Activated T-cell treated with anti-CD3 and anti-CD28 coated beads for 4 hours (primary cell): ENCODE measurements around the gene ALDH3B1.
"Not testable (repeated sequence)": the region's sequence is repeated elsewhere in the genome, so short reads cannot be mapped to it uniquely, and the experiment has no call there.

ENCODE experiments used
- DNase-seq: peaks from one replicate; pipeline ENCODE4 v3.0.0-alpha.2; 2020

The ALDH3B1 gene, protein sequence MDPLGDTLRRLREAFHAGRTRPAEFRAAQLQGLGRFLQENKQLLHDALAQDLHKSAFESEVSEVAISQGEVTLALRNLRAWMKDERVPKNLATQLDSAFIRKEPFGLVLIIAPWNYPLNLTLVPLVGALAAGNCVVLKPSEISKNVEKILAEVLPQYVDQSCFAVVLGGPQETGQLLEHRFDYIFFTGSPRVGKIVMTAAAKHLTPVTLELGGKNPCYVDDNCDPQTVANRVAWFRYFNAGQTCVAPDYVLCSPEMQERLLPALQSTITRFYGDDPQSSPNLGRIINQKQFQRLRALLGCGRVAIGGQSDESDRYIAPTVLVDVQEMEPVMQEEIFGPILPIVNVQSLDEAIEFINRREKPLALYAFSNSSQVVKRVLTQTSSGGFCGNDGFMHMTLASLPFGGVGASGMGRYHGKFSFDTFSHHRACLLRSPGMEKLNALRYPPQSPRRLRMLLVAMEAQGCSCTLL

DNA sequence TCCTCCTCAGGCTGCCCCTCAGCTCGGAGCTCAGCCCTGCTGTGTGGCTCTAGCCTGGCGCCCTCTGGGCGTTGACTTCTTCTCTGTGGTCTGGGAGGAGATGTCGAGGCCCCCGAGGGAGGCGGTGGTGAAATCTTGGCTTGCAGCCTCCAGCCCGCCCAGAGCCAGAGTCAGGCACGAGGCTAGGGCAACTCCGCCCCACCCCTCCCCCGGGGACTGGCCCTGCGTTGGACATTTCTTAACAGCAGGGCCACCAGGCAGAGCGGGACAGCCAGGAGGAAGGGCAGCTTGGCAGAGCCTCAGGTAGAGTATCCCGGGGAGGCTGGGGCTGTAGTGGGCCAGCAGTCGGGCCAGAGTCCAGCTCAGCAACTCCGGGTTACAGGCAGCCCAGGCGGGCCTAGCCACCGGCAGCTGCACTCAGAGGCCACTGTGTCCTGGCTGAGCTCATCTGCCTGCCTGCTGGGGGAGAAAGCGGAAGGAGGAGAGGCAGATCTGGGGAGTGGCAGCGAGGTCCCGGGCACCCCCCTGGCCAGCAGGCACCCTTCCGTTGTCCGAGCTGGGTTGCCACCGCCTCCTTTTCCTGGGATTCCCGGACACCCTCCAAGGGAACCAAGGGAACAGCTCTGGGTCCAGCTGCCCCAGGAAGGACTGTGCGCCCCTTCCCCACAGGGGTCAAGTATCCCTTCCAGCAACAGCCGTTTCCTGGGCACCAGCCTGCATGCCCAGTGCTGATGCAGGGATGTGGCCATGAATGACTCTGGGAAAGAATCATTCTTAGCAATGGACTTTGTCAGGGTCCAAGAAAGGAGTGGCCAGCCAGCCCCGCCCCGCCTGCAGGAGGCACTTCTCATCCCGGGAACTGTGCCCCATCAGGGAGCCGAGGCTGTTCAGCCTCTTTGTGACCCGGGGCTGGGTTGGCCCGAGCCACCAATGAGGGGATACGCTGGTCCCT, at the start of gene ALDH3B1:
TSS of gene ALDH3B1 (plus strand) at position 238 of the 952 bp plus-strand sequence. CDS start 4,971 bp downstream, outside the sequence.
- no peak for DNase-seq

DNA sequence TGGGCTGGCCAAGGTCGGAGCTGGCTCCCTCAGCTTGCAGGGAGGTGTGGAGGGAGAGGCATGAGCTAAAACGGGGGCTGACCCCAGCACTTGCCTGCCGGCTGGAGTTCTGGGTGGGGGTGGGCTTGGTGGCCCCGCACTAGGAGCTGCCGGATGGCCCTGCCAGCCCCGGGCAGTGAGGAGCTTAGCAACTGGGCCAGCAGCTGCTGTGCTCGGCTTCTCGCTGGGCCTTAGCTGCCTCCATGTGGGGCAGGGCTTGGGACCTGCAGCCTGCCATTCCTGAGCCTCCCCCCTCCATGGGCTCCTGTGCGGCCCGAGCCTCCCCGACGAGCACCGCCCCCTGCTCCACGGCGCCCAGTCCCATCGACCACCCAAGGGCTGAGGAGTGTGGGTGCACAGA, 46.9 kb upstream of the ALDH3B1 start:
- not testable (repeated sequence) for DNase-seq

DNA sequence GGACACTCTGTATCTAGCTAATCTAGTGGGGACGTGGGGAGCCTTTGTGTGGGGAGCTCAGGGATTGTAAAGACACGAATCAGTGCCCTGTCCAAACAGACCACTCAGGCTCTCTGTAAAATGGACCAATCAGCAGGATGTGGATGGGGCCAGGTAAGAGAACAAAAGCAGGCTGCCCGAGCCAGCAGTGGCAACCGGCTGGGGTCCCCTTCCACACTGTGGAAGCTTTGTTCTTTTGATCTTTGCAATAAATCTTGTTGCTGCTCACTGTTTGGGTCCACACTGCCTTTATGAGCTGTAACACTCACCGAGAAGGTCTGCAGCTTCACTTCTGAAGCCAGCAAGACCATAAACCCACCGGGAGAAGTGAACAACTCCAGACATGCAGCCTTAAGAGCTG, 46.2 kb upstream of the ALDH3B1 start:
- DNase-seq, result not testable (repeated sequence)

DNA sequence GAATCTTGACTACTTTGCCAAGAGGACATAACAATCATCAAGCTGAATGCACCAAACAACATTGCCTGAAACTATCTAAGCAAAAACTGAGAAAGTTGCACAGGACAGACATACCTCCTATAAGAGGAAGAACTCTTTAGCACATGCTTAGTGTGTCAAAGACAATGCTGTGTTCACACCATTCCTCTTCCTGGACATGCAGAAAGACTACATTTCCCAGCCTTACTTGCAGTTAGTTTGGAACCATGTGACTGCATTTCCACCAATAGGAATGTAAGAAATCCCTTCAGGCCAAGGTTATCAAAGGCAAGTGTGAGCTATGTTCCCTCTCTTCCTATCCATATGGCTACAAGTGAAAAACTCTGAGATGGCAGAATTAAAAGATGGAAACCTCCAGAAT, 45.4 kb upstream of the ALDH3B1 start:
- DNase-seq, result not testable (repeated sequence)

DNA sequence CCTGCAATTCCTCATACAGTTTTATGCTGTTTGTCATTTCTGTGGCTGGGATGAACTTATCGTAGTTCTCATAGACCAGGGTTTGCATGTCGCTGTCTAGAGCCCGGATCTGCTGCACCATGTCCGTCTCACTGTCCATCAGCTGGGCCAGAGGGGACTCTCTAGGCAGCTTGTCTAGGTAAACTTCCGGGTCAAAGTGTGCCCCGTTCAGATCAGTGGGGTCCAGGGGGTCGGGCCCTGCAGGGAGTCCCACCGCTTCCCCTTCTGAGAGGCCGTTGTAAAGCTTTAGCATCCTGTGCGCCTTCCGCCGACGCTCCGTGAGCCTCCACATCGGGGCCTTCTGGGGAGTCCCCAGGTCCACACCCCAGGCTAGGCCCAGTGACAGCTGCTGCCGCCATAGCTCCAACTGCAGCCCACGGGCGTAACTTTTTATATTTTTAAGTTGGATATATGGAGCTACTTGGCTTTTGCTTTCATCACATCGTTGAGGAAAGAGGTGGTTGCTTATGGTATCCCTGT, 44.2 kb upstream of the ALDH3B1 start:
- DNase-seq, result not testable (repeated sequence)

DNA sequence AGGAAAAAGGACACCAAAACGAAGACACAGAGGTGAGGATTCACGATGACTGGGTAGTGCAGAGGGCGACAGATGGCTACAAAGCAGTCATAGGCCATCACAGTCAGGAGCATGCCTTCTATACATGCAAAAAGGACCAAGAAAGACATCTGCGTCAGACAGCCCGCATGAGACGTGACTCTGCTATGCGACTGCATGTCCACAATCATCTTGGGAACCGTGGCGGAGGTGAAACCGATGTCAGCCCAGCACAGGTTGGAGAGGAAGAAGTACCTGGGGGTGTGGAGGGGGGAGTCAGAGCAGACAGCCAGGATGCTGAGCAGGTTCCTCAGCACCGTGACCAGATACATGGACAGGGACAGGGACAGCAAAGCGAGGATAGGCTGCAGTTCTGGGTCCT, 35.4 kb upstream of the ALDH3B1 start:
- not testable (repeated sequence) for DNase-seq

DNA sequence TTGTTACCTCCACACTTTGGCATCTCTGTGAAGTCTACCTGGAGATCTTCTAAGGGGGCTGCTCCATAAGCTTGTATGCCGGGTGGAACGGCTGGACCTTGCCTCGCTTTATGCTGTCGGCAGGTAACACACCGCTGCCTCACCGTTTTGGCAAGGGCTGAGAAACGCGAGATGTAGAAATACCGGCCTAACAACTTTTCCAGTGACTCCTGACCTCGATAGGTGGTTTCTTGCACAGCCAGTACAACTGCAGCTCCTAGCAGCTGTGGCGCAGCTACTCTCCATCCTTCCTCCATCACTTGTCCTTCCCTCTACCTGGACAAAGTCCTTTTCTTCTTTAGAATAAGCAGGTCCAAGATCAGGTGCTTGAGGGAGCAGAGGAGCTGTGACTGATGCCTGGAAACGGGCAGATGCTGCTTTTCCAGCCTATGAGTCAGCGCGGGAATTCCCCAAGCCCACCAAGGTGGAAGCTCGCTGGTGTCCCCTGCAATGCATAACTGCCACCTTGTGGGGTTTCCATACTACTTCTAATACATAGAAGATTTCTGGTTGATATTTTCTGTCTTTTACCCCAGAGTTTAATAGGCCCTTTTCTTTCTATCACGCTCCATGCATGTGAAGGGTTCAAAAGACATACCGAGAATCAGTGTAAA, 31.2 kb upstream of the ALDH3B1 start:
- DNase-seq, result not testable (repeated sequence)

DNA sequence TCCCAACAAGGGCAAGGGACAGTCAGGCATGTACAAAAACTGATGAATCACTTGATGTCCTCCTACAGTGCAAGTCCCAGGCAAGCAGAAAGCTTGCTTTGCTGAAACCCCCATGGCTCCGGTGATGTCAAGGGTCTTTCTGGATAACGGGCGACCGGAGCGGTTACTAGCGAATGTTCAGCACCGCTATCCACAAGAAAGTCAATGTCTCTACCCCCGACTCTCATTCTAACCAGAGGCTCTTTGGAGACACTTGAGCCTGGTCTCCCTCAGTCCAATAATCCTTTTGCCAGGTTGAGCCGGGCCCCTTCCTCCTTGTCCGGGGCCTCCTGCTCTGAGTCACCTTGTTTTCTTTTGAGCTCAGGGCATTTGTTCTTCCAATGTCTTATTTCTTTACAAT, 28.9 kb upstream of the ALDH3B1 start:
- DNase-seq, result not testable (repeated sequence)

DNA sequence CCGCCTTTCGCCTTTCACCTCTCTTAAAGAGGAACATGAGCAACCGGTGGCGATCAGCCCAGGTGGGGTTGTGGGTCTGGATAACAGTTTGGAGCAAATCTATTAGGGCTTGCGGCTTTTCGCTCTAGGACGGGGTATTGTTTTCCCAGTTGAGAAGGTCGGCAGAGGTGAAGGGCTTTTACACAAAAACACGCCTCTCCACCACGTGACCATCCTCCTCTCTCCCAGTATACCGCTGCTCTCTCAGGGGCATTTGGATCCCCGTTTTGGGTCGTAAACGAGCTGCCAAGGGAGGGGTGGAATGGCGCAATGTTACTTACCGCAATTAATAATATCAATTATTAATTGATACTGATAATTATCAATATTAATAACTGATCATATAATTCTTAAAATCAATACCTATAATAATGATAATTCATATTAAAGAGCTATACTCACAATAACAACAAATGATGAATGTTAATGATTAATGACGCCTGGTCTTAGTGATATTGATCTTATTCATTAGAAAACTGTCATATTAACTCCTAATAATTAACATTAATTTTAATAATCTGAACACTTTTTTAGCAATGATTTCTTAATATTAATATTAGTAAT, 27.8 kb upstream of the ALDH3B1 start:
- not testable (repeated sequence) for DNase-seq

DNA sequence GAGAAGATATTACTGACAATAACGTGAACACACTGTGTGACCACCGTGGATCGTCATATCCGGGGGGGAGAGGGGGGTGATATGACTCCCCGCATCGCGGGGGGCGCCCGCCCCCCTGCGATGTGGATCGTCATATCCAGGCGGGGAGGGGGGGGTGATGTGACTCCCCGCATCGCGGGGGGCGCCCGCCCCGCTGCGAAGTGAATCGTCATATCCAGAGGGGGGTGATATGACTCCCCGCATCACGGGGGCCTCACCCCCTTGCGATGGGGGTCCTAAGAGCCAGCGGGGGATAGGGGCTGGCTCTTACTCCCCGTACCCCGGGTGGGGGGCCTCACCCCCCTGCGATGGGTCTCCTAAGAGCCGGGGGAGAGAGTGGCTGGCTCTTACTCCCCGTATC, 26.2 kb upstream of the ALDH3B1 start:
- DNase-seq, result no peak

DNA sequence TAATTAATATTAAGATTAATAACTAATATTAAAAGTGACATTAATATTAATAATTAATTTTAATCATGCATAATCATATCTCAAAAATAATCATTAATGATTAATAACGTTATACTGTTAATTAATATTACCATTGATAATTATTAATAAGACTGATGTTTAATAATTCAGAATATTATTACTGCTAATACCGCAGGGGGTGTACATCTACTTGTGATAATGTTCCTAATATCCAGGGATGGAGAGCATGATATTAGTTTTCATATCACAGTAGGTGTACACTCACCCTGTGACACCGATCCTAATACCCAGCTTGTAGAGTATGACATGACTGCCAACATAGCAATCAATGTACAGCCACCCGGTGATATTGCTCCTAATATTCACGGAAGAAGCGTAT, 24.8 kb upstream of the ALDH3B1 start:
- not testable (repeated sequence) for DNase-seq

DNA sequence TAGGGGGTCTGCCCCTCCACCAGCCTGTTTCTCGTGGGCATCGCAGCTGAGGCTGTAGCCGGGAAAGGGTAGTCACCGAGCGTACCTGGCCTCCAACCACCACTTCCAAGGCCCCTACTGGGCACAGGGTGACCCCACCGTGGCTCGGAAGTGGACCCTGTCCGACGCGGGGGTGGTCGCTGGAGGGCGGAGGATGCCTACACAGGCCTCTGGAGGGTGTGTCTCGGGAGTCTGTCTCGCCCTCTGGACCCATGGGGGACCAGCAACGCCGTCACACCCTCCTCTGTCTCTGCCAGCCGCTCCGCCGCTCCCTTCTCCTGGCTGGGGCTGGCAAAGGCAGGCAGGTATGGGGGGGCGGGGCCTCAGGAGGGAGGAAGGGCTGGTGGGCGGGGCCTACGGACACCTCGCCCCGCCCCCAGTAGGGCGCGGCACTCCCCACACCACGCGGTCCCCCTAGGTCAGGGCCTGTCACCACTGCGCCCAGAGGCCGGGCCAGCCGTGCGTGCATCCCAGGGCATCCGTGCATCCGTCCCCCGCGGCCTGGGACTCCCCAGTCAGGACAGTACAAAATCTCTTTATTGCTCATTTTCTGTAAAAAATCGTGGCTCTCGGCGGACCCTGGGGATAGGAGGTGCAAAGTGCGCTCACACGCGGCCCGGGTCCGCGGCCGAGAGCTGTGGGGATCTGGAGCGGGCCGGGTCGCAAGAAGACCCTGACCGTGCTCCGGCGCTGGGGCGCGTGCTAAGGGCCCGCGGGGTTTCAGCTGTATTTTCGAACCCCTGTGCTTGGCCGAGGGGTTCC, 19.4 kb upstream of the ALDH3B1 start:
- not testable (repeated sequence) for DNase-seq

DNA sequence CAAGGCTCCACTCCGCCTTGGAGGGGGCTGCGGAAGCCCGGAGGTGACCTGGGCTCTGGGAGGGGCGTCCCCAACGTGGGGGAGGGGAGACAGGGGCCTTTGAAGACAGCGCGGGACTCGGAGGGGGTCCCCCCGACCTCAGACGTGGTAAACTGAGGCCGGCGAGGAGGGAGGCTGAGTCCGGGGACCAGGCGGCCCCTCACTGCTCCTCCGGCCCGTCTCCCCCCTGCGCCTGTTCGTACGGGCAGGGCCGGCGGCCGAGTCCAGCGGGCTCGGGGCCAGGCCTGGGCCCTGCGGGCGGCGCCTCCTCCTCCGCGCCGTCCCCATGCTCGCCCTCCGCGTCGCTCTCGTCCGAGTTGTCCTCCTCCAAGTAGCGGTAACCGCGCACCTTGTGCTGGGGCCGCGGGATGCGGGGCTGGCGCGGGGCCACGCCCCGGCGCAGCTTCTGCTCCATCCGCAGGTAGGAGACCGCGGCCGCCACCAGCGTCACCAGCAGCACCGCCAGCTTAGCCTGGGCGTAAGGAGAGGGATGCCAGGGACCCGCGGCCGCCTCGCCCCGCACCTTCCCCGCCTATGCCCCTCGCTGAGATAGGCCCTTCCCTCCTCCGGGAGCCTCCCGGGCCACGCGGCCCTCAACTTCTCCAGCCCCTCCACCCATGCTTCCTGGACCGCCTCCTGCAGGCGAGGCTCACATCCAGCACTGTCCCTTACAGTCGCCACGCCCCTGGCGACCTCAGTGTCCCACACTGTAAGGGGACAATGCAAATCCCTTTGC, 18.6 kb upstream of the ALDH3B1 start:
- not testable (repeated sequence) for DNase-seq

DNA sequence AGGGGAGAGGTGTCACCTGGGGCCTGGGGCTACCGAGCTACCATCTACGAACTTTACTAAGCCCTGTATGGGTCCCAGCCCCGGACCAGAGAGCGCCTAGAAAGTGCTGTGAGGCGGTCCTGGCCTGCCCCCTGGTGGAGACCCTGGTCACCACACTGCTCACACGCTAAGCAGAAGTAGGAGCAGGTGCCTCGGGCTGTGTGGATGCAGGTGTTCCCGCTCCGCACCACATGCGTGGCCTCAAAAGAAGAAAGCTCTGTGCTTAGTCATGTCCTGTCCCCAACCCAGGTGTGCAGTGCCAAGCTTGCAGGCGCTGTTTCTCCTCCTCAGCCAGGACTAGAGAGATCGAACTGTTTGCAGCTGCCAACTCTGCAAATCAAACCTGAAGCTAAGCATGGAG, 16.3 kb upstream of the ALDH3B1 start:
- DNase-seq, result not testable (repeated sequence)

DNA sequence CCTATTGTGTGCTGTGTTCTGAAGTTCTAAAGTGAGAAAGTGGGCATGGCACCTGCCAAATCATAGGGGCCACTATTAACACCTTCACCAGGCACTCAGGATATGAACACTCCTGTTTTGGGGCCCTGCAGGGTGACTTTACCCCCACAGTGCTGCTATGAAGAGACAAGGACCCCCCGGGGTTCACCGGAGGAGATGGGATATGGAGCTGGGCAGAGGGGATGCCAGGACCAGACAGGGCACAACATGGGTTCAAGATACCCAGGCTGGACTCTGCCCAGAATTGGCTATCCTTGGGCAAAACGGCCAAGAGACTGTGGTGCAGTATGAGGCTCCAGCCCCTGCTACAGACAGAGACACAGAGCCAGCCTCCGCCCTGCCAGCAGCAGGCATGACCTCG, 15.7 kb upstream of the ALDH3B1 start:
- DNase-seq, result not testable (repeated sequence)

DNA sequence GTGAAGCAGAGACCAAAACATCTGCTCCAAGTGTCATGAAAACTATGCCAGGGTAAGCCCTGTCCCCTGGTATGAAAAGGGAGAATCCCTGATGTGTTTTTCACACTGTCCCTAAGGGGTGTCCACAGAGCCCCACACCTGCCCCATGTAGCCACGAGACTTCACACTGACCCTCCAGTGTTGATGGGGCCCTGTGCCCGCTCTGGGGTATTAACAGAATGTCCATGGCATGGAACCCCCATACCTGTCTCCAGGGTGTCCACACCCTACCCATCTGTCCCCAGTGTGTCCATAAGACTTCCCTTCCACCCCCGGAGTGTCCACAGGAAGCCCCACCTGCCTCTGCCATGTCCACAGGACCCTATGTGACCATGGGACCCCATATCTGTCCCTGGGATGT, 15.0 kb upstream of the ALDH3B1 start:
- DNase-seq, result not testable (repeated sequence)

DNA sequence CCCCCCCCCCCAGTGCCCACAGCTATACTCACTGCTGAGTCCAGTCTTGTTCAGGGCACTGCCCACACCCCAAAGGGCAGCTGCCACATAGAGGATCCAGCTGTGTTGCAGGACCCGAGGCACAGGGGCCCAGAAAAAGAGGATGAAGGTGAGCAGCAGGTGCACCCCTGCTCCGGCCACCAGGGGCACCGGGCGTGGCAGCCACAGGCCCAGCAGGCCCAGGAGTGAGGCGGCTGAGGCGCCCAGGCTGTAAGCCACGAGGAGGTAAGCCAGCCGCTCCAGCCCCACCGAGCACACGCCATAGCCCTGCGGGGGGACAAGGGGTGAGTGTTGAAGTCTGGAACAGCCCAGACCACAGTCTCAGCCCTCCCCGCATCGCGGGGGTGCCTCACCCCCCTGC, 14.5 kb upstream of the ALDH3B1 start:
- not testable (repeated sequence) for DNase-seq

DNA sequence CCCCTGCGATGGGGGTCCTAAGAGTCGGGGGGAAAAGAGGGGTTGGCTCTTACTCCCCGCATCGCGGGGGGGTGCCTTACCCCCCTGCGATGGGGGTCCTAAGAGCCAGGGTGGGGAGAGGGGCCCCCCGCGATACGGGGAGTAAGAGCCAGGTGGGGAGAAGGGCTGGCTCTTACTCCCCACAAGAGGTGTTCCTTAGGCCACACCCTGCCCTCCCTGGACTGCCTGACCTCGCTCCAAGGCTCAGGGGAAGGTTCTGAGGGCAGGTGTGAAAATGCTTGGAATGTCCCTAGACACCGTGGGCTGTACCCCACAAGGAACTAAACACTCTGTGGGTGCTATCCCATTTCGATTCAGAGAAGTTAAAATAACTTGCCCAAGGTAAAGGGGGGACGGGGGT, 14.1 kb upstream of the ALDH3B1 start:
- DNase-seq, result no peak

DNA sequence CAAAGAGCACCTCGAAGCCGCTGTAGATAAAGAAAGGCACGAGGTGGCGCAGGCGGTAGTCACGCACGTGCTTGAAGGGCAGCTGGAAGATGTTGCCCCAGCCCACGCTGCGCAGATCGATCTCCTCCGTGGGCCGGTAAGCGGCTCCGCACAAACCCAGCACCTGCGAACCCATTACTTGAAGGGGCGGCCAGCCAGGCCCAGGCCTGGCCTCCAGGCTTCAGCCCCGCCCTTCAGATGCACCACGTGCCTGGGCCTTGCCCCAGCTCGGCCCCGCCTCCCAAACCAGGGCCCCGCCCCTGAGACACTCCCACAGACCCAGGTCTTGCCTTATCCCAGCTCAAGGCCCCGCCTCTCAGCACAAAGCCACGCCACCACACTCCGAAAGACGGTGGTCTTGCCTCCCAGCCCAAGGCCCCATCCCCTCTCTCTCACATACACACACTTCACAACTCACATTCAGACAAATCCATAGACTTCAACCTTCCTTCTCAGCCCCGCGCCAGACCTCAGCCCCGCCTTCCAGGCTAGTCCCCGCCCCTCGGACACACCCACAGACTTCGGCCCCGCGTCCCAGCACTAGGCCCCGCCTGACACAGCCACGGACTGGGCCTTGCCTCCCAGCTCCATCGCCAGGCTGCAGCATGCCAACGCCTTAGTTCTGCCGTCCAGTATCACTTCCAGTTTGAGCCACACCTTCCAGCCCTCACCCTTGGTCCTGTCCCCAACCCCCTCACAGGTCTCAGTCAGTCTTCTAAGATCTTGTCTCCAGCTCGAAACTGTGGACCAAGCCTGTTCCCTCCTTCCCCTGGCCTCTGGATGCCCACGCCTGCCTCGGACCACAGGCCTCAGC, 13.3 kb upstream of the ALDH3B1 start:
- no peak for DNase-seq
